Lower leg skin (tissue), 4 donors: ENCODE data around the gene ITPRIPL1. TPM values are rescaled to one million over a fixed set of nuclear protein-coding genes. Genes with fewer than 3 reads are reported as not detected.
"Not testable (repeated sequence)": the region's sequence is repeated elsewhere in the genome, so short reads cannot be mapped to it uniquely, and the experiment has no call there.

ENCODE experiments used
- DNase-seq, 2 donors: peaks; one replicate each; pipeline ENCODE4 v3.0.0-alpha.2; 2019; ENCODE audit warnings: low spot score in 2 of 2
- H3K4me3 ChIP-seq: fragments of 200-600 bp; sonication (generic); 2 replicates; pipeline ENCODE4 v1.5.1; 2017; ENCODE audit warnings: mild to moderate bottlenecking, low read depth; ENCODE audit not compliant: poor library complexity, severe bottlenecking
- POLR2A ChIP-seq, 2 donors: fragments of 450-650 bp; IDR thresholded peaks; one replicate each; pipeline ENCODE4 v1.6.1; 2016 to 2017; ENCODE audit warnings: antibody characterized with exemption in 2 of 2, mild to moderate bottlenecking in 1 of 2, moderate library complexity in 1 of 2
- WGBS, 2 donors: methylation state at CpG; one replicate each; pipeline ENCODE4 v1.1.5; 2018; 5-methylcytosine and 5-hydroxymethylcytosine counted together
- intact Hi-C: fragments of 100-400 bp; cut with DNase I; formaldehyde crosslinking; loops from one replicate; pipeline ENCODE4 v1.15.0; 2023; ENCODE audit warnings: low total_unique reads
- total RNA-seq, 4 donors: library from RNA; depleted of rRNA; stranded (reverse); fragments of >200 nt; gene quantifications; one replicate each; pipeline ENCODE4 v1.1.0, GENCODE V29; 2016
- TF ChIP-seq, protein P1 (sequence below), 3 donors: fragments of 450-650 bp; IDR thresholded peaks; one replicate each; pipeline ENCODE4 v1.5.1; 2016; ENCODE audit warnings: antibody characterized with exemption in 3 of 3, mild to moderate bottlenecking in 3 of 3, moderate library complexity in 2 of 3

Gene ITPRIPL1, protein sequence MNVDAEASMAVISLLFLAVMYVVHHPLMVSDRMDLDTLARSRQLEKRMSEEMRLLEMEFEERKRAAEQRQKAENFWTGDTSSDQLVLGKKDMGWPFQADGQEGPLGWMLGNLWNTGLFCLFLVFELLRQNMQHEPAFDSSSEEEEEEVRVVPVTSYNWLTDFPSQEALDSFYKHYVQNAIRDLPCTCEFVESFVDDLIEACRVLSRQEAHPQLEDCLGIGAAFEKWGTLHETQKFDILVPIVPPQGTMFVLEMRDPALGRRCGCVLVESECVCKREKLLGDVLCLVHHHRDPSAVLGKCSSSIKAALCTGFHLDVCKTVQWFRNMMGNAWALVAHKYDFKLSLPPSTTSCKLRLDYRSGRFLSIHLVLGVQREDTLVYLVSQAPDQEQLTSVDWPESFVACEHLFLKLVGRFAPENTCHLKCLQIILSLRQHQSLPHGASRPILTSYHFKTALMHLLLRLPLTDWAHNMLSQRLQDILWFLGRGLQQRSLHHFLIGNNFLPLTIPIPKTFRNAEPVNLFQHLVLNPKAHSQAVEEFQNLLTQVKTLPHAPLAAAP
- total RNA-seq, result 1 to 10 TPM in 2 of 4 donors, under 1 TPM in 2; 0.51 to 3.1 (median 1.9) TPM

DNA sequence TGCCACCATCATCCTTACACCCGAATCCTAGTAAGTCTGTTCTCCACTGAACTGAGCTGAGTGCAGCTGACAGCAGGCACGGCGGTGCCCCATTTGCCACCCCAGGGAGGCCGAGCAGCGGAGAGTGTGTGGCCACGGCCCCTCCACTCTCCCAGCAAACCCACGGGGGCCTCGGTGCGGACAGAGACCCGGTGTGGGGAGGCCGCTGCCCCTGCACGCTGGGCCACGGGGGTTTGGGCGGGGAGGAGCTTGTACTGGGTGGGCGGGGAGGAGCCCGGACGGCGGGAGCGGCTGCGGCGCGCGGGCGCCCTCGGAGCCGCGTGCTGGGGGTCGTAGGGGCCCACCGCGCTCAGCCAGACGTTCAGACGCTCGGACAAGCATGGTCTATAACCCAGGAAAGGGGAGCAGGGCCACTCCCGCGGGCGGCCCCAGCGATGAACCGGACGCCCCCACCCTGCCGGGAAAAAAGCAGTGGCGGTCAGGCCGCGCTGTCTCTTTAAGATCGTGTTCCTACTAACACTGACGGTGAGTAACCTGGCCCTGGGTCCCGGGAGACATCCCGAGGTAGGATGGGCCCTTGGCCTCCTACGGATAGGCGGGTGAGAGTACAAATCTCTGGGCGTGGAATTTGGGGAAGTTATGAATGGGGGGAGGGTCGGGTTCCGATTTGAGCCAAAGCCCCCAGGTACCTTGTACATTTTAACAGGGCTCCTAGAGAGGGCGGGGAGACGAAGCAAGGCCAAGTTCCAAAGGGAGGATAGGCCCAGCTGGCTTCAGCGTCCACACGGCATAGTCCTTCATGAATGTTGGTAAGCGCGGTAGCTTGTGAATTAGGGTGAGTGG, at the start of gene ITPRIPL1:
ITPRIPL1 (plus strand) TSS at position 277 of the 843 bp plus-strand sequence; CDS start at position 800, 523 bp downstream.
- TF ChIP-seq, protein P1, sequence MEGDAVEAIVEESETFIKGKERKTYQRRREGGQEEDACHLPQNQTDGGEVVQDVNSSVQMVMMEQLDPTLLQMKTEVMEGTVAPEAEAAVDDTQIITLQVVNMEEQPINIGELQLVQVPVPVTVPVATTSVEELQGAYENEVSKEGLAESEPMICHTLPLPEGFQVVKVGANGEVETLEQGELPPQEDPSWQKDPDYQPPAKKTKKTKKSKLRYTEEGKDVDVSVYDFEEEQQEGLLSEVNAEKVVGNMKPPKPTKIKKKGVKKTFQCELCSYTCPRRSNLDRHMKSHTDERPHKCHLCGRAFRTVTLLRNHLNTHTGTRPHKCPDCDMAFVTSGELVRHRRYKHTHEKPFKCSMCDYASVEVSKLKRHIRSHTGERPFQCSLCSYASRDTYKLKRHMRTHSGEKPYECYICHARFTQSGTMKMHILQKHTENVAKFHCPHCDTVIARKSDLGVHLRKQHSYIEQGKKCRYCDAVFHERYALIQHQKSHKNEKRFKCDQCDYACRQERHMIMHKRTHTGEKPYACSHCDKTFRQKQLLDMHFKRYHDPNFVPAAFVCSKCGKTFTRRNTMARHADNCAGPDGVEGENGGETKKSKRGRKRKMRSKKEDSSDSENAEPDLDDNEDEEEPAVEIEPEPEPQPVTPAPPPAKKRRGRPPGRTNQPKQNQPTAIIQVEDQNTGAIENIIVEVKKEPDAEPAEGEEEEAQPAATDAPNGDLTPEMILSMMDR (IDR thresholded peaks at IDR 0.05), result no peak
- TF ChIP-seq POLR2A (IDR thresholded peaks at IDR 0.05), result no peak
- peak in 1 of 2 donors; percentile 85 for DNase-seq
- intact Hi-C loops, result no loop called here
- WGBS, 2 donors, result 8 to 9% methylated on average over 20 to 33 of the region's 58 CpGs
- peak within 1 kb of the TSS; percentile 30 for H3K4me3 ChIP-seq

DNA sequence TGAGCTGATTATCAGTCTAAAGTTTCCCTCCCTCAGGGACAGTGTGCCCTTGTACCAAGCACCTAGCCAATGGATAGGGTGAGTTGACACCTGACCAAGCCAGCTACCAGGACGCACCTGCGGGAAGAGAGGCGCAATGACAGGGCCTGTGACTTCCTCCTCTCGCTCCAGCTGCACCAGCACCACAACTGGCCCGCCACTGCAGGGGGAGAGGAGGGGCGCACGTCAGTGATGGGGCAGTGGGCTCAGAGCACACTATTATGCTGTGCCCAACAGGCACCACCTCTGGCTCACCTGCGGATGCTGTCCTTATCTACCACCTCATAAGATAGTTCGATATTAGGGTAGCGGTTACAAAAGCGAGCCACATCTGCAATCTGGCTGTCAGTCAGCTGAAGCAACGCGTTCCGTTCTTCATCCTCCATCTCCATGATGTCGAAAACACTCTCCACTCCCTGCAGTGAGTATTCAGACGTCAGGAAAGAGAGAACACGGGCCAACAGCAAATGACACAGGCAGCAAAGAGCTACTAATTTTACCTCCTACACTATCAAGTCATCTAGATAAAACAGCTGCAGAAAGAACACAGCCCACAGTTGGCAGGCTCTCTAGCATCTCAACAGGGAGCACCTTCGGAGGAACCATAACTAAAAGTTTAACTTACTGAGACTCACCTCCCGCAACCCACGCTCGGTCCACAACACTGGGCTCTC, 48.2 kb upstream of the ITPRIPL1 start:
- DNase-seq, result no peak
- no peak overlapping the region for H3K4me3 ChIP-seq
- TF ChIP-seq POLR2A (IDR thresholded peaks at IDR 0.05), result no peak
- TF ChIP-seq, protein P1 (IDR thresholded peaks at IDR 0.05), result no peak
- intact Hi-C loops, result no loop called here
- WGBS, 2 donors, result 93 to 95% methylated on average over 21 of the region's 21 CpGs

DNA sequence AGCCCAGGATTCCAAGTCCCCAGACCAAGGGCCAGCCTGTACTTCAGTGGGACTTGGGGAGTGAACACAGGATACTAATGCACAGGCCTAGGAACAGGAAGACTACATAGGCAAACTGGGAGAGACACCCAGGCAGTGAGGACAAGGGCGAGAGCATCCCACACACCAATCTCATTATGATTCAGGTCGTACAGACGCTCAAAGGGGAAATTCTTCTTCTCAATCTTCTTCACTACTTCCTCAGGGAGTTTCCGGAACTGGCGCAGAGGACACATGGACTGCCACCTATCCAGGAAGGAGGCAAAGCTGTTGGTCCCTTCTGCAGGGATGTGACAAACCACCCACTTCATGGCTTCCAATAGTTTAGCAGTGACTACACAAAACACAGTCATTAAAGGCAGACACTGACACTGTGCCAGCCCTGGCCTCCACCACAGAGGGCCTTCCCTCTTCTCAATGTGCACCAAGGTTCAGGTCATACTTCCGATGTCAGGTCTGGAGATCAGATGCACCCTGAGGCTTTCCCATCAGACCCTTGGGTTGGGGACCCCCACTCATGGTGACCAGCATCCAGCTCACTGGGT, 37.8 kb upstream of the ITPRIPL1 start:
- intact Hi-C loops, result no loop called here
- no peak overlapping the region for H3K4me3 ChIP-seq
- WGBS, 2 donors, result 83 to 86% methylated on average over 6 of the region's 6 CpGs
- DNase-seq, result no peak
- TF ChIP-seq, protein P1 (IDR thresholded peaks at IDR 0.05), result no peak
- no peak for TF ChIP-seq POLR2A (IDR thresholded peaks at IDR 0.05)

DNA sequence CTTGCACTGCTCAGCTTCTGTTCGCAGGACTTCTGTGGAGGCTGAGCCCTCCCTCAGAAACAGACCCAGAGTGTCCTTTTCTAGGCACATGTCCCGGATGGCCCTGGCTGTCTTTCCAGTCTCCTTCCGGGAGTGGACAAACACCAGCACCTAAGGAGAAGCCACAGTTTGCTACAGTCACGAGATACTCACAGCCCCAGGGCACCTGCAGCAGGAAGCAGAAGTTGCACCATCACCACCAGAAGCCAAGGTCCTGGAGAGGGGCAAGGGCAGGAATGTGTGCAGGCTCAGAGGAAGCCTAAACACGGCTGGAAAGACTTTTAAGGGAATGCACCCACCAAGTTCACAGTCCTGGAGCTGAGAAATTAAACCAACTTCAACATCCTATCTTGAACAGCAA, 33.4 kb upstream of the ITPRIPL1 start:
- TF ChIP-seq, protein P1 (IDR thresholded peaks at IDR 0.05), result no peak
- no peak for TF ChIP-seq POLR2A (IDR thresholded peaks at IDR 0.05)

DNA sequence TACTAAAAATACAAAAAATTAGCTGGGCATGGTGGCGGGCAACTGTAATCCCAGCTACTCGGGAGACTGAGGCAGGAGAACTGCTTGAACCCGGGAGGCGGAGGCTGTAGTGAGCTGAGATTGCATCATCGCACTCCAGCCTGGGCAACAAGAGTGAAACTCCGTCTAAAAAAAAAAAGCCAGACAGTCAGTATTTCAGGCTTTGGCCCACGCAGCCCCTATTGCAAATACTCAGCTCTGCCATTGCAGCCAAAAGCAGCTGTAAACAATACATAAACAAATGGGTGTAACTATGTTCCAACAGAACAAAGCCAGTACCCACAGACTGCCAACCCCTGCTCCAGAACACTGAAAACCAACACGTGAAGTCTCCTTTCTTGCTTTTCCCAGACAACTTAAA, 30.8 kb upstream of the ITPRIPL1 start:
- DNase-seq, intact Hi-C loops, H3K4me3 ChIP-seq: not testable (repeated sequence)
- 84% methylated on average over 8 of the region's 8 CpGs for WGBS, 2 donors

More for the DNA sequence above, 33.4 kb upstream of the ITPRIPL1 start:
- no peak for DNase-seq
- intact Hi-C loops, result no loop called here
- 81 to 93% methylated on average over 5 of the region's 5 CpGs for WGBS, 2 donors
- H3K4me3 ChIP-seq, result no peak overlapping the region
